ENCODE data around the gene CLPTM1L.

The CLPTM1L gene

GRCh38 chr5:1344975-1345838 is at the start of gene CLPTM1L:
Gene CLPTM1L, minus strand, starts transcription at chr5:1345099. Its CDS starts 258 bp downstream, at chr5:1344841.
- DNase-seq (ENCODE audit: low spot score): peak; percentile 84

GRCh38 chr5:1393571-1394501 is 48.9 kb upstream of the CLPTM1L start:
- no peak for DNase-seq (ENCODE audit: low spot score)

GRCh38 chr5:1392801-1393565 is 48.1 kb upstream of the CLPTM1L start:
- DNase-seq (ENCODE audit: low spot score): no peak

- DNase-seq (ENCODE audit: low spot score): no peak
These were observed 47.4 kb upstream of the CLPTM1L start for GRCh38 chr5:1392261-1392660.

- no peak for DNase-seq (ENCODE audit: low spot score)
These were observed 46.8 kb upstream of the CLPTM1L start for GRCh38 chr5:1391691-1392090.

GRCh38 chr5:1390861-1391600 is 46.1 kb upstream of the CLPTM1L start:
- no peak for DNase-seq (ENCODE audit: low spot score)

- no peak for DNase-seq (ENCODE audit: low spot score)
These were observed 45.4 kb upstream of the CLPTM1L start for GRCh38 chr5:1390333-1390732.

- DNase-seq (ENCODE audit: low spot score): no peak
These were observed 43.6 kb upstream of the CLPTM1L start for GRCh38 chr5:1388383-1388967.

- DNase-seq (ENCODE audit: low spot score): no peak
These were observed 43.0 kb upstream of the CLPTM1L start for GRCh38 chr5:1387876-1388275.

- DNase-seq (ENCODE audit: low spot score): no peak
These were observed 42.3 kb upstream of the CLPTM1L start for GRCh38 chr5:1387059-1387755.

GRCh38 chr5:1386274-1386717 is 41.4 kb upstream of the CLPTM1L start:
- DNase-seq (ENCODE audit: low spot score): peak; percentile 80

- peak; percentile 89 for DNase-seq (ENCODE audit: low spot score)
These were observed 40.7 kb upstream of the CLPTM1L start for GRCh38 chr5:1385395-1386273.

GRCh38 chr5:1384521-1384920 is 39.6 kb upstream of the CLPTM1L start:
- DNase-seq (ENCODE audit: low spot score): no peak

- no peak for DNase-seq (ENCODE audit: low spot score)
These were observed 39.0 kb upstream of the CLPTM1L start for GRCh38 chr5:1383886-1384401.

- no peak for DNase-seq (ENCODE audit: low spot score)
These were observed 38.4 kb upstream of the CLPTM1L start for GRCh38 chr5:1383344-1383743.

GRCh38 chr5:1382248-1382700 is 37.4 kb upstream of the CLPTM1L start:
- no peak for DNase-seq (ENCODE audit: low spot score)

GRCh38 chr5:1381370-1382247 is 36.7 kb upstream of the CLPTM1L start:
- no peak for DNase-seq (ENCODE audit: low spot score)

- no peak for DNase-seq (ENCODE audit: low spot score)
These were observed 36.0 kb upstream of the CLPTM1L start for GRCh38 chr5:1380910-1381309.
